ENCODE data around the gene PIK3C2A. TPM values are rescaled to one million over a fixed set of nuclear protein-coding genes. Genes with fewer than 3 reads are reported as not detected.
"Not testable (repeated sequence)": the region's sequence is repeated elsewhere in the genome, so short reads cannot be mapped to it uniquely, and the experiment has no call there.

Gene PIK3C2A
- 10 to 100 TPM; 38.5 to 72.1 (median 66.6) TPM for polyA plus RNA-seq (ENCODE audit: insufficient read length in 4 of 4)

GRCh38 chr11:17207317-17208256 is at the start of gene PIK3C2A:
Gene PIK3C2A (minus strand): TSS chr11:17207986. CDS start chr11:17169741, 38,245 bp downstream.
- peak; percentile 87 to 91 (median 88) for DNase-seq (ENCODE audit: low read depth in 4 of 4, low spot score in 3 of 4)

- no peak for DNase-seq (ENCODE audit: low read depth in 4 of 4, low spot score in 3 of 4)
Observed at GRCh38 chr11:17257196-17257595, 49.4 kb upstream of the PIK3C2A start.

- no peak for DNase-seq (ENCODE audit: low read depth in 4 of 4, low spot score in 3 of 4)
Observed at GRCh38 chr11:17256512-17256911, 48.7 kb upstream of the PIK3C2A start.

- DNase-seq (ENCODE audit: low read depth in 4 of 4, low spot score in 3 of 4): no peak
Observed at GRCh38 chr11:17252704-17253103, 44.9 kb upstream of the PIK3C2A start.

GRCh38 chr11:17250561-17251350 is 43.0 kb upstream of the PIK3C2A start:
- no peak for DNase-seq (ENCODE audit: low read depth in 4 of 4, low spot score in 3 of 4)

- DNase-seq (ENCODE audit: low read depth in 4 of 4, low spot score in 3 of 4): no peak
Observed at GRCh38 chr11:17244046-17244445, 36.3 kb upstream of the PIK3C2A start.

GRCh38 chr11:17242954-17243353 is 35.2 kb upstream of the PIK3C2A start:
- not testable (repeated sequence) for DNase-seq (ENCODE audit: low read depth in 4 of 4, low spot score in 3 of 4)

GRCh38 chr11:17240780-17241179 is 33.0 kb upstream of the PIK3C2A start:
- no peak for DNase-seq (ENCODE audit: low read depth in 4 of 4, low spot score in 3 of 4)

- not testable (repeated sequence) for DNase-seq (ENCODE audit: low read depth in 4 of 4, low spot score in 3 of 4)
Observed at GRCh38 chr11:17239927-17240326, 32.1 kb upstream of the PIK3C2A start.

- no peak for DNase-seq (ENCODE audit: low read depth in 4 of 4, low spot score in 3 of 4)
Observed at GRCh38 chr11:17238377-17238776, 30.6 kb upstream of the PIK3C2A start.

- DNase-seq (ENCODE audit: low read depth in 4 of 4, low spot score in 3 of 4): no peak
Observed at GRCh38 chr11:17233101-17233500, 25.3 kb upstream of the PIK3C2A start.

GRCh38 chr11:17230867-17231851 is 23.4 kb upstream of the PIK3C2A start:
- no peak for DNase-seq (ENCODE audit: low read depth in 4 of 4, low spot score in 3 of 4)

GRCh38 chr11:17229481-17230152 is 21.8 kb upstream of the PIK3C2A start:
- DNase-seq (ENCODE audit: low read depth in 4 of 4, low spot score in 3 of 4): no peak

GRCh38 chr11:17228186-17228925 is 20.6 kb upstream of the PIK3C2A start:
- DNase-seq (ENCODE audit: low read depth in 4 of 4, low spot score in 3 of 4): not testable (repeated sequence)

- DNase-seq (ENCODE audit: low read depth in 4 of 4, low spot score in 3 of 4): no peak
Observed at GRCh38 chr11:17224727-17225126, 16.9 kb upstream of the PIK3C2A start.

GRCh38 chr11:17221968-17222367 is 14.2 kb upstream of the PIK3C2A start:
- DNase-seq (ENCODE audit: low read depth in 4 of 4, low spot score in 3 of 4): no peak

GRCh38 chr11:17219016-17219415 is 11.2 kb upstream of the PIK3C2A start:
- DNase-seq (ENCODE audit: low read depth in 4 of 4, low spot score in 3 of 4): no peak

GRCh38 chr11:17218403-17218802 is 10.6 kb upstream of the PIK3C2A start:
- DNase-seq (ENCODE audit: low read depth in 4 of 4, low spot score in 3 of 4): no peak

- no peak for DNase-seq (ENCODE audit: low read depth in 4 of 4, low spot score in 3 of 4)
Observed at GRCh38 chr11:17217401-17217800, 9.6 kb upstream of the PIK3C2A start.
